Measurements from ENCODE around the gene PEPD.

DNA sequence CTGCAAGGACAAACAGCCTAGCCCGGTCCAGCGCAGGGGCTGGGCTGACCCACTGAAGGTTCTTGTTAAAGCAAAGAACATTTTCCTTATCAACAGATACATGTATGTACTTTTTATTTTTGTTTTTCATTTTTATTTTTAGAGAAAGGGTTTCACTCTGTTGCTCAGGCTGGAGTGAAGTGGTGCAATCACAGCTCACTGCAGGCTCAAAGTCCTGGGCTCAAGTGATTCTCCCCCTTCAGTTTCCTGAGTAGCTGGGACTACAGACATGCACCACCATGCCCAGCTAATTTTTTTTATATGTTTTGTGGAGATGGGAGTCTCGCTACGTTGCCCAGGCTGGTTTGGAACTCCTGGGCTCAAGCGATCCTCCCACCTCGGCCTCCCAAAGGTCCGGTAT, 100.2 kb downstream of the PEPD start:
- TF ChIP-seq, protein P1, sequence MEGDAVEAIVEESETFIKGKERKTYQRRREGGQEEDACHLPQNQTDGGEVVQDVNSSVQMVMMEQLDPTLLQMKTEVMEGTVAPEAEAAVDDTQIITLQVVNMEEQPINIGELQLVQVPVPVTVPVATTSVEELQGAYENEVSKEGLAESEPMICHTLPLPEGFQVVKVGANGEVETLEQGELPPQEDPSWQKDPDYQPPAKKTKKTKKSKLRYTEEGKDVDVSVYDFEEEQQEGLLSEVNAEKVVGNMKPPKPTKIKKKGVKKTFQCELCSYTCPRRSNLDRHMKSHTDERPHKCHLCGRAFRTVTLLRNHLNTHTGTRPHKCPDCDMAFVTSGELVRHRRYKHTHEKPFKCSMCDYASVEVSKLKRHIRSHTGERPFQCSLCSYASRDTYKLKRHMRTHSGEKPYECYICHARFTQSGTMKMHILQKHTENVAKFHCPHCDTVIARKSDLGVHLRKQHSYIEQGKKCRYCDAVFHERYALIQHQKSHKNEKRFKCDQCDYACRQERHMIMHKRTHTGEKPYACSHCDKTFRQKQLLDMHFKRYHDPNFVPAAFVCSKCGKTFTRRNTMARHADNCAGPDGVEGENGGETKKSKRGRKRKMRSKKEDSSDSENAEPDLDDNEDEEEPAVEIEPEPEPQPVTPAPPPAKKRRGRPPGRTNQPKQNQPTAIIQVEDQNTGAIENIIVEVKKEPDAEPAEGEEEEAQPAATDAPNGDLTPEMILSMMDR (IDR thresholded peaks at IDR 0.05; ENCODE audit: extremely low read depth in 1 of 2, insufficient read depth in 1 of 2, low read depth in 1 of 2, low read length in 2 of 2) = no peak
- TF ChIP-seq POLR2A (IDR thresholded peaks at IDR 0.05; ENCODE audit: low read depth, low read length) = no peak
